Measurements from ENCODE around the gene ZNF888. TPM values are rescaled to one million over a fixed set of nuclear protein-coding genes. Genes with fewer than 3 reads are reported as not detected.
A peak's percentile ranks its signal among the peaks of the same experiment; 100 is the strongest.

ZNF888 gene
- 3.2 TPM for polyA plus RNA-seq (2013, experiment 1 of 2)
- 3.3 TPM for polyA plus RNA-seq (2013, experiment 2 of 2)

DNA sequence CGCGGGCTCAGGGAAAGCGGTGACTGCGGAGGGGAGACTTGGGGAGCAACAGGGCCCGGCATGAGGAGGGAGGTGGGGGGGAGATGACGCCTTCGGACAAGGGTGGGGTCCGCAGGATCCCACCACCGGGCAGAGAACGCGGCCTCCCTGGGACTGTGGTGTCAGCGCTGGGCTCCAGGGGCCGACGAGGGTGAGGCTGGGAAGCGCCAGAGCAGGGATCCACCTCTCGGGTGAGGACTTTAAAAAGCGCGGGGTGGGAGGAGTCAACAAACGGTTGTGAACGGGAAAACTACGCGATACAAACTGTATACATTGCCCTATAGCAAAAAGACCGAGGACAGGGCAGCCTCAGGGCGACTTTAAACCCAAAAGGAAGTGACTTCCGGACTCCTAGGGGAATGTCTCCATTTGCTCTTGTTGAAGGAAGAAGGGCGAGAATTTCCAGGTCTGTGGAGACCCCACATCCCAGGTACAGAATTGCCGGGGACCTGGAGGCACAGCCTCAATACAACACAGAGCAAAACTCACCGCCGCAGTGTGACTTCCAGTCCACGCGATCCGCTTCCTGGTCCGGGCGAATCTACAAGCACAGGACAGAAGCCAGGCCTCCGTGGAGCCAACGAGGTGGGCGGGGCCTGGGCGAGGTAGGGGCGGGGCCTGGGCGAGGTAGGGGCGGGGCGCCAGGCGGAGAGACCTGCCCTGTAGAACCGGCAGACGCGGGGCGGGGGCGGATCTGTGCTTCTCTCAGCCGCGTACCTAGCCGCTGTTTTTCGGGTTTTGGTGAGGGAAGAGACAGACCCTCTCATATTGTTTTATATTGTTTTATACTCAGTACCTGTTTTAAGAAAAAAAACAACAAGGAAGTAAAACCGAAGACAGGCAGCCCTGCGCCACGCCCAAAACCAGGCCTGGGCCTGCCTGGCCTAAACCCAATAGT lies at the start of gene ZNF888:
Gene ZNF888, minus strand, starts transcription at position 588 of the 937 bp plus-strand sequence. CDS start 5,555 bp downstream, outside the sequence.
- H3K36me3 ChIP-seq (replicated peaks in 1 of 2; ENCODE audit: control insufficient read depth in 2 of 2, insufficient read depth in 2 of 2, low read length in 2 of 2) = peaks cover 0 to 25% of the 10 kb centered on the region in 2 donors
- peaks cover 0 to 2% of the 10 kb centered on the region in 2 donors for H3K4me1 ChIP-seq (ENCODE audit: control insufficient read depth in 2 of 2, insufficient read depth in 1 of 2, low read depth in 1 of 2, low read length in 2 of 2)
- H2BK120ac ChIP-seq (ENCODE audit: low read depth, low read length) = no peak within 1 kb of the TSS
- no peak within 1 kb of the TSS for H2BK12ac ChIP-seq (ENCODE audit: low read length)
- peak within 1 kb of the TSS; percentile 82 for H3K27ac ChIP-seq (replicated peaks; ENCODE audit: low read length)
- WGBS, 2 donors (ENCODE audit: extremely low coverage in 2 of 2, insufficient read length in 2 of 2, insufficient replicate concordance in 1 of 2) = no CpG with 5 or more reads among the region's 55 CpGs
- H3K4ac ChIP-seq (ENCODE audit: low read length) = no peak within 1 kb of the TSS
- peaks cover 2% of the 10 kb centered on the region for H3K79me1 ChIP-seq (ENCODE audit: low read depth, low read length)
- no peak within 1 kb of the TSS for H4K91ac ChIP-seq (ENCODE audit: low read depth, low read length, poor library complexity)
- peak within 1 kb of the TSS; percentile 81 for H3K9ac ChIP-seq (ENCODE audit: low read depth, low read length, poor library complexity)
- H2AK5ac ChIP-seq (ENCODE audit: low read depth, low read length) = no peak within 1 kb of the TSS
- peak within 1 kb of the TSS; percentile 87 for H3K18ac ChIP-seq (ENCODE audit: low read length)
- DNase-seq (ENCODE audit: low spot score) = peak; percentile 72
- peak within 1 kb of the TSS; percentile 98 for H3K23ac ChIP-seq (ENCODE audit: low read depth, low read length, poor library complexity)
- no peak within 1 kb of the TSS for H4K8ac ChIP-seq (ENCODE audit: low read depth, low read length)
- H3K27me3 ChIP-seq (ENCODE audit: control insufficient read depth in 3 of 3, insufficient read depth in 3 of 3, low read depth in 1 of 3, low read length in 3 of 3) = no peaks in the 10 kb centered on the region
- H3K4me2 ChIP-seq (ENCODE audit: insufficient read depth, low read length, poor library complexity, severe bottlenecking) = peak within 1 kb of the TSS; percentile 67
- no peak within 1 kb of the TSS for H2BK15ac ChIP-seq (ENCODE audit: low read length)
- no peak within 1 kb of the TSS for H2BK5ac ChIP-seq (ENCODE audit: low read length)
- H2AFZ ChIP-seq (ENCODE audit: low read length) = peak within 1 kb of the TSS; percentile 79
- H3K9me3 ChIP-seq (replicated peaks in 1 of 2; ENCODE audit: control insufficient read depth in 2 of 2, insufficient read depth in 1 of 2, low read depth in 1 of 2, low read length in 2 of 2) = peaks cover 0 to 10% of the 10 kb centered on the region in 2 donors
- peak within 1 kb of the TSS; percentile 47 to 83 for H3K4me3 ChIP-seq (ENCODE audit: low read length in 2 of 2)
- H3K14ac ChIP-seq (ENCODE audit: low read length) = no peak within 1 kb of the TSS

DNA sequence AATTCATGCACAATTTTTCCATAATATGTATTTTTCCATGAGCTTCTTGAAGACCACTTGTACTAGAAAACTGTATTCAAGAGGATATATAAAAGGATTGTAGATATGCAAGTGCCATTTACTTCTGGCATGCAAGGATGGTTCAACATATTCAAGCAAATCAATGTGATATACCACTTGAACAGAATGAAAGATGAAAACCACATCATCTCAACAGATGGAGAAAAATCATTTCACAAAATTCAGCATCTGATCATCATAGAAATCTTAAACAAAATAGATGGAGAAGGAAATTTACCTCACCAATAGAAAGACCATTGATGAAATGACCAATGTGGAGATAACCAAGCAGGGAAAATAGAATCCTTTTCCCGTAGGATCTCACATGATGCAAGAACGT lies 44.5 kb upstream of the ZNF888 start:
- Histone ChIP-seq H2AFZ (ENCODE audit: low read length) (no peak overlapping the region), H3K4me1 (ENCODE audit: control insufficient read depth in 2 of 2, insufficient read depth in 1 of 2, low read depth in 1 of 2, low read length in 2 of 2) (no peaks in the 10 kb centered on the region), H3K4me3 (ENCODE audit: low read length in 2 of 2) (no peak overlapping the region), H3K9me3 (replicated peaks in 1 of 2; ENCODE audit: control insufficient read depth in 2 of 2, insufficient read depth in 1 of 2, low read depth in 1 of 2, low read length in 2 of 2) (peaks cover 6 to 42% of the 10 kb centered on the region in 2 donors), H3K4ac (ENCODE audit: low read length) (no peak overlapping the region), H2BK5ac (ENCODE audit: low read length) (no peak overlapping the region), H4K8ac (ENCODE audit: low read depth, low read length) (no peak overlapping the region), H3K14ac (ENCODE audit: low read length) (no peak overlapping the region), H3K9ac (ENCODE audit: low read depth, low read length, poor library complexity) (no peak overlapping the region), H3K27ac (replicated peaks; ENCODE audit: low read length) (no peak overlapping the region), H2BK15ac (ENCODE audit: low read length) (no peak overlapping the region), H2BK12ac (ENCODE audit: low read length) (no peak overlapping the region), H4K91ac (ENCODE audit: low read depth, low read length, poor library complexity) (no peak overlapping the region), H3K27me3 (ENCODE audit: control insufficient read depth in 3 of 3, insufficient read depth in 3 of 3, low read depth in 1 of 3, low read length in 3 of 3) (no peaks in the 10 kb centered on the region), H3K79me1 (ENCODE audit: low read depth, low read length) (no peaks in the 10 kb centered on the region), H3K36me3 (replicated peaks in 1 of 2; ENCODE audit: control insufficient read depth in 2 of 2, insufficient read depth in 2 of 2, low read length in 2 of 2) (peaks cover 4 to 28% of the 10 kb centered on the region in 2 donors), H3K18ac (ENCODE audit: low read length) (no peak overlapping the region), H2BK120ac (ENCODE audit: low read depth, low read length) (no peak overlapping the region), H3K23ac (ENCODE audit: low read depth, low read length, poor library complexity) (no peak overlapping the region), H2AK5ac (ENCODE audit: low read depth, low read length) (no peak overlapping the region), H3K4me2 (ENCODE audit: insufficient read depth, low read length, poor library complexity, severe bottlenecking) (no peak overlapping the region)
- no CpG with 5 or more reads among the region's 2 CpGs for WGBS, 2 donors (ENCODE audit: extremely low coverage in 2 of 2, insufficient read length in 2 of 2, insufficient replicate concordance in 1 of 2)
- no peak for DNase-seq (ENCODE audit: low spot score)

DNA sequence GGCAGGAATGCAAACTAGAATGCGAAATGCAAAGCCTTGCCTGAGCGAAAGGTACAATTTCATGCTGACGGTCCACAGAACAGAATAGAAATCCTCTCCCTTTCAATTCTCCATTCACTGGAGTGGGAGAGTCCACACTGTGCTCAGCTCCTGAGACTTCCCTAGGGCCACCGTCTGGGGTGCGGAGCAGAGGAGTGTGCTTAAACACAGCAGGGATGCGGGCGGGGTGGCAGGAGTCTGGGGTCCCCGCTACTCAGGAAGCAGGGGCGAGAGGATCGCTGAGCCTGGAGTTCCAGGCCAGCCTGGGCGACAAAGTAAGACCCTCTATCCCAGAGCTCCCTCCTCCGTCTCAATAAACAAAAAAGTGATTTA lies 40.0 kb upstream of the ZNF888 start:
- Histone ChIP-seq H3K36me3 (replicated peaks in 1 of 2; ENCODE audit: control insufficient read depth in 2 of 2, insufficient read depth in 2 of 2, low read length in 2 of 2) (peaks cover 8 to 31% of the 10 kb centered on the region in 2 donors), H3K4me2 (ENCODE audit: insufficient read depth, low read length, poor library complexity, severe bottlenecking) (peak overlapping the region; percentile 94), H3K14ac (ENCODE audit: low read length) (peak overlapping the region; percentile 84), H2BK15ac (ENCODE audit: low read length) (no peak overlapping the region), H3K18ac (ENCODE audit: low read length) (peak overlapping the region; percentile 97), H3K4ac (ENCODE audit: low read length) (no peak overlapping the region), H4K8ac (ENCODE audit: low read depth, low read length) (no peak overlapping the region), H3K9me3 (replicated peaks in 1 of 2; ENCODE audit: control insufficient read depth in 2 of 2, insufficient read depth in 1 of 2, low read depth in 1 of 2, low read length in 2 of 2) (peaks cover 11 to 55% of the 10 kb centered on the region in 2 donors), H2BK5ac (ENCODE audit: low read length) (no peak overlapping the region), H2BK12ac (ENCODE audit: low read length) (no peak overlapping the region), H3K9ac (ENCODE audit: low read depth, low read length, poor library complexity) (peak overlapping the region; percentile 73), H3K27ac (replicated peaks; ENCODE audit: low read length) (peak overlapping the region; percentile 80), H2AK5ac (ENCODE audit: low read depth, low read length) (no peak overlapping the region), H3K4me1 (ENCODE audit: control insufficient read depth in 2 of 2, insufficient read depth in 1 of 2, low read depth in 1 of 2, low read length in 2 of 2) (peaks cover 0 to 4% of the 10 kb centered on the region in 2 donors), H3K4me3 (ENCODE audit: low read length in 2 of 2) (peak overlapping the region; percentile 78 to 83), H2BK120ac (ENCODE audit: low read depth, low read length) (no peak overlapping the region), H2AFZ (ENCODE audit: low read length) (peak overlapping the region; percentile 99), H3K27me3 (ENCODE audit: control insufficient read depth in 3 of 3, insufficient read depth in 3 of 3, low read depth in 1 of 3, low read length in 3 of 3) (no peaks in the 10 kb centered on the region), H4K91ac (ENCODE audit: low read depth, low read length, poor library complexity) (no peak overlapping the region), H3K79me1 (ENCODE audit: low read depth, low read length) (peaks cover 3% of the 10 kb centered on the region), H3K23ac (ENCODE audit: low read depth, low read length, poor library complexity) (no peak overlapping the region)
- DNase-seq (ENCODE audit: low spot score) = no peak
- WGBS, 2 donors (ENCODE audit: extremely low coverage in 2 of 2, insufficient read length in 2 of 2, insufficient replicate concordance in 1 of 2) = no CpG with 5 or more reads among the region's 12 CpGs
